Measurements from ENCODE around the gene CCKAR.

DNA sequence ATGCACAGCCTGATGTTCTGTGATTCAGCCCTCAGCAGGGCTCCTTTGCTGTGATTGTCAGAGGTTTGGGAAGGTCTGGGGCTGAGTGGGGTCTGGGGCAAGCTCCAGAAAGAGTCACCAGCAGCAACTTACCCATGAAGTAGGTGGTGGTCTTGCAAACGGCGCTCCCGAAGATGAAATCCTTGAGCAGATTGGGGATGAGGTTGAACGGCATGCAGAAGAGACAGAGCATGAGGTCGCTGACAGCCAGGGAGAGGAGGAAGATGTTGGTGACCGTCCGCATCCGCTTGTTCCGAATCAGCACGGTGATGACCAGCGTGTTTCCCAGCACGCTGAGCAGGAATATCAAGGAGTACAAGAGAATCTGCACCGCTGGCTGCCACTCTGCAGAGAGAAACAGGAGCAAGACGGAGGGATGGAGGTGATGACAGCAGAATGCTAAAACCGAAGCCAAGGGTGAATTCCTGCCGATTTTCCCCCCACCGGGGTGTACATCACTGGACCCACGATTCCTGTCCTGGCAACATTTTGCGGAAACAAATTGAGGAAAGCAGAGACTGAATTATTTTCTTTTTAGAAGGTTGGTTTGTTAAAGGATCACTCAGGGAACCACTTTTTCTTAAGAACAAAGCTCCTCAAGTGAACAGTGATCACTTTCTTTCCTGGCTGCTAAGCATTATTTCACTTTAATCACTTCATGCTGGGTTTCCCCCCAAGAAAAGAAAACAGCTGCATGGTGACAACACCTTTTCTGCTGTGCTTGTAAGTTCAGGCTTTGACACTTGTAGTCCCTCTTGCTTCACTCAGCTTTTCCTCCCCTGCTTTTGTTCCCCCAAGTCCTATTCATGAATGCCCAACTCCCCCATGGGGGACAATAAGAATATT lies 941 bp downstream of the CCKAR start:
- TF ChIP-seq CCDC6 (CRISPR knock-in tag; IDR thresholded peaks at IDR 0.05), result no peak
- TF ChIP-seq CHD2 (IDR thresholded peaks at IDR 0.05; ENCODE audit: low read depth, low read length), result no peak
- TF ChIP-seq MAFK (conservative IDR thresholded peaks at IDR 0.05 in 1 of 2, IDR thresholded peaks at IDR 0.05 in 1 of 2; ENCODE audit: low read length in 2 of 2), result no peak
- TF ChIP-seq ZNF34 (CRISPR knock-in tag; IDR thresholded peaks at IDR 0.05; ENCODE audit: borderline replicate concordance), result no peak
- no peak for TF ChIP-seq TCF7L2 (IDR thresholded peaks at IDR 0.05; ENCODE audit: low read depth, low read length)
- TF ChIP-seq, protein P1, sequence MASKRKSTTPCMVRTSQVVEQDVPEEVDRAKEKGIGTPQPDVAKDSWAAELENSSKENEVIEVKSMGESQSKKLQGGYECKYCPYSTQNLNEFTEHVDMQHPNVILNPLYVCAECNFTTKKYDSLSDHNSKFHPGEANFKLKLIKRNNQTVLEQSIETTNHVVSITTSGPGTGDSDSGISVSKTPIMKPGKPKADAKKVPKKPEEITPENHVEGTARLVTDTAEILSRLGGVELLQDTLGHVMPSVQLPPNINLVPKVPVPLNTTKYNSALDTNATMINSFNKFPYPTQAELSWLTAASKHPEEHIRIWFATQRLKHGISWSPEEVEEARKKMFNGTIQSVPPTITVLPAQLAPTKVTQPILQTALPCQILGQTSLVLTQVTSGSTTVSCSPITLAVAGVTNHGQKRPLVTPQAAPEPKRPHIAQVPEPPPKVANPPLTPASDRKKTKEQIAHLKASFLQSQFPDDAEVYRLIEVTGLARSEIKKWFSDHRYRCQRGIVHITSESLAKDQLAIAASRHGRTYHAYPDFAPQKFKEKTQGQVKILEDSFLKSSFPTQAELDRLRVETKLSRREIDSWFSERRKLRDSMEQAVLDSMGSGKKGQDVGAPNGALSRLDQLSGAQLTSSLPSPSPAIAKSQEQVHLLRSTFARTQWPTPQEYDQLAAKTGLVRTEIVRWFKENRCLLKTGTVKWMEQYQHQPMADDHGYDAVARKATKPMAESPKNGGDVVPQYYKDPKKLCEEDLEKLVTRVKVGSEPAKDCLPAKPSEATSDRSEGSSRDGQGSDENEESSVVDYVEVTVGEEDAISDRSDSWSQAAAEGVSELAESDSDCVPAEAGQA (IDR thresholded peaks at IDR 0.05; ENCODE audit: low read depth), result no peak
- TF ChIP-seq, protein P1 (CRISPR knock-in tag; IDR thresholded peaks at IDR 0.05; ENCODE audit: borderline replicate concordance), result no peak
- no peak for TF ChIP-seq RFX5 (IDR thresholded peaks at IDR 0.05; ENCODE audit: low read depth, low read length)
- no peak for TF ChIP-seq RNF2 (conservative IDR thresholded peaks at IDR 0.05; ENCODE audit: low read depth)

Measured in HepG2 (cell line).